Midbrain (tissue), 1 donor: ENCODE measurements around the gene ADAM12.
A peak's percentile ranks its signal among the peaks of the same experiment; 100 is the strongest.
"Not testable (repeated sequence)": the region's sequence is repeated elsewhere in the genome, so short reads cannot be mapped to it uniquely, and the experiment has no call there.

Experiments used
- DNase-seq: peaks from one replicate; lab custom pipeline; 2025; lab: John Stamatoyannopoulos, UW

Gene ADAM12

GRCh38 chr10:126057494-126057893 lies 330.8 kb downstream of the ADAM12 start:
- no peak for DNase-seq

- DNase-seq, result no peak
Measured at GRCh38 chr10:126054191-126054590, 334.1 kb downstream of the ADAM12 start.

- DNase-seq, result no peak
Measured at GRCh38 chr10:126052171-126052570, 336.1 kb downstream of the ADAM12 start.

DNA sequence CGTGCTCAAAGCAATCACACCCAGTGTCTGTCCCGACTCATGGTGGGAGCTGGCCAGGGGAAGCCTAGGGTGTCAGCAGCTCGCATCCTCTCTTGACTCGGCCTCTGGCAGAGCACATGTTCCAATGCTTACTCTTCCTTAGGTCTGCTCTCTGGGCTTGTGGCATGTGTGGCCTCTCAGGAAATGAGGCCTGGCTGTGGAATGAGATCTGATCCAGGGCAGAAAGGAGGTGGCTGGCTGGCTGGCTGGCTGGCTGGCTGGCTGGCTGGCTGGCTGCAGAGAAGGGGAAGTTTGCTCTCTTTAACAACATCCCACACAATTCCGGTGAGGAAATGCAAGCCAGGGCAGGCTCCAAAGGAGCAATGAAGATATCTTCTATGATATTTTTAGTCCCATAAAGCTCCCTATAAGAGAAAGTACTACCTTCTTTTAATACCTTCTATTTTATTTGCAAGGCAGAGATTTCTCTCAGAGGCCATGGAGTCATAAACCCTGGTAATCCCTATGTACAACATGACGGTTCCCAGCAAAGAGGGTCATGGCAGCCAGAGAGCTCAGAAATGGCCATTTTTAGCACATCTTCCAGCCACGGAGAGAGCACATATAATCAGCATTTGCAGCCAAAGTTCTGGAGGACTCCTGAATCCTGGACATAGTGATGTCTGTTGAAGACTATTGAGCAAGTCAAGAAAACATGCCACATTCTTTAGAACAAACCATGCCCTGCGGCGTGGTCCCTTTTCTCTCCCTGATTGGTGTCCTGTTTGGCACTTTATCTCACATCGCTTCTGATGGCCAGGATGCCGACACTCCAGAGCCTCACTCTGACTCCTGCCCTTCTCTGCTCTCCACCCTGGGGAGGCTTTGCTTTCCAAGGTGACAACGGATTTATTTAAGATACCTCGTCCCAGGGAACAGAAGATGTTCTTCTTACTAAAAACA lies 338.2 kb downstream of the ADAM12 start:
- DNase-seq, result no peak

- not testable (repeated sequence) for DNase-seq
Measured at GRCh38 chr10:126047749-126048148, 340.5 kb downstream of the ADAM12 start.

DNA sequence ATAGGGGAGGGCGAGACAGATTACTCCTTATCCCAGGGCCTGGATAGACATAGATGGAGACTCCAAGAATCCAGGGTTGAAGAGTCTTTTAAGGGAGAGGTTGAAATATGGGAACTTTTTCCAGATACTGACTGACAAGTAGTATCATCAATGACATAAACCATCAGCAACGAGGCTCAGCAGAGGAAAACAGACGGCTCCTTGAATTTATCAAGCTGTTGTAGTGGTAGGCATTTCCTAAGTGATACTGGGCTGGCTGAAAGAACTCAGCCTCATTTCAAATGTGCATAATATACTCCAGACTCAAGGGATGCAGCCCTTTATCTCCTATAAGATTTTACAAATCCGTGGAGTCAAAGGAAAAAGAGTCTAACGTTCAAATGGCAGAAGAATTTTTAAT lies 341.4 kb downstream of the ADAM12 start:
- no peak for DNase-seq

DNA sequence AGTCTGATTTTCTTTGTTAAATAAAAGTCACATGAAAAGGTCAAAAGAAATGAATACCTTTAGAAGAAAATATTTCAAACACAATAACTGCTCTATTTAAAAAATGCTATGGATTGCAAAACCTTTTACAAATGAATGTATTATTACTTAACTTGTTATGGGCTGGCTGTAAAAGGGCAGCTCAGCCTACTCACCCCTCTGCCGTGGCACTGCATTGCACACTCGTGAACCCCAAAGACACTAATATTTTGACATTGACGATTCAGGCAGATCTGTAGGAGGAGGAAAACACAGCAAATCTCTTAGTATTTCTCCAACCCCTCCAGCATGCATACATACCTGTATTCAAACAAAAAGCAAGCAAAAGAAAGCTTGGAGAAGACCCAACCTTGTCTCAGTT lies 342.4 kb downstream of the ADAM12 start:
- DNase-seq, result no peak

GRCh38 chr10:126043389-126043788 lies 344.9 kb downstream of the ADAM12 start:
- DNase-seq, result no peak

DNA sequence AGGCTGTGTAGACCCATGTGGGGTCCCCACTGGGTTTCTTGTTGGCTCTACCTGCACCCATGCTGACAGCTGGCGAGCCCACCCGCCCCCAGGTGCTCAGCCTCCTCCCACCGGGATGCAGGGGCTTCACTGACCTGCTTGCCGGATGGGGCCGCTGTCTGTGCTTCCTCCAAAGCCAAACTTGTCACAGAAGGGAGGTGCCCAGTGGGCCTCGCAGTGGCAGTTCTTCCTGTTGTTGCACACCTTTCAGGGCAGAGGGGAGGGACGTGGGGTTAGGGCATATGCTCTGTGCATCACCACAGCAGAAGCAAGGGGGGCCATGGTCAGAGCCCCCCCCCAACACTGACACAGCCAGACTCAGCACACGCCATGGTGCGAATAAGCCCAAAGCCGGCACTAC lies 345.4 kb downstream of the ADAM12 start:
- no peak for DNase-seq

DNA sequence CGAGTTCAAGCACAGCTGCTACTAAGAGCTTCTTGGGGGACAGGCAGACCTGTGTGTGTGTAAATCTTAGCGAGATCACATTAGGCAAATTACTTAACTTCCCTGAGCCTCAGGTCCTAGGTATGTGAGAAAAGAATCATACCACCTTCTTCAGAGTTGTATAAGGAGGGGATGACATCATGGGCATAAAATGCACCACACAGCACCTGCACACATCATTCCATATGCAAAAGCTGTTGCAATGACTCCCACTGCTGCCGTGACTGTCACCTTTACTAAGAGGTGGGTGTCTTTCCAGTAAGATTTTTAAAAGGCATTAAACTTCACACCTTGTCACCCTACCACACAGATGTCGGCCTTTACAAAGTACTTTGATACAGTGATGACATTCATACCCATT lies 345.9 kb downstream of the ADAM12 start:
- no peak for DNase-seq

DNA sequence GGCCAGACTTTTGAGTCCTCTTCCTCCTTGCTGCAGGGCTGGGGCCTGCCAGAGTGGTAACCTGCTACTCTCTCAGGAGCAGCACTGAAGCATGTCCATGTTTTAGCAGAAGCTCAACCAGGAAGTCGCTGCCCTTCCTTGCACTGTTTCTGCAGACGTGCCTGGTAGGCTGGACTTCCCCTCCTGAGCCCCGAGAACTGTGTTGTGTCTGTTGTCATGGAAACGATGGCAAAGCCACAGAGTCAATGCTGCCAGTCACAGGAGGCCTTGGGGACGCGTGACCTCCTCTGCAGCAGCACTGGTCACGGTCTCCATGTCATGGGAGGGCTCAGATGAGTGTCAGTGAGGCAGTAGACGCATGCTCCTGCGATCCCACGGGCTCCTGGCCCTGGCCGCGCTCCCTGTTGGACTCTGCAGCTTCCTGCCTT lies 346.5 kb downstream of the ADAM12 start:
- peak; percentile 48 for DNase-seq

DNA sequence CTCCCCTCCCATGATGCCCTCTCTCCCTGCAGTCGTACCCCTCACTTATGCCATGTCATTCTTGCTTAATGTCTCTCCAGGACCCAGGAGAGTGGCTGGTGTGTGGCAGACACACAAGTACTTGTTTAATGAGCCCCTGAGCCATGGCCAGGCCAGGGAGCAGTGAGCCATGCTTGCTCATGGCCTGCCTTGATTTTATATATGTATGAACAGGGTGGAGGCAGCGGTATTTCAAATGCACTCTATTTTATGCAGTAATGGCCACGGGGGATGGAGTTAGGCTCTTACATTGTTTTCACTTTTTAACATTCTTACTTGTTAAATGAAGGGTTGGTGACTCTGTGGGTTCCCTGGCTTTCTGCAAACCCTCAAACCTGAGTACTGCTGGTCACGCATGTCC lies 347.2 kb downstream of the ADAM12 start:
- DNase-seq, result no peak

DNA sequence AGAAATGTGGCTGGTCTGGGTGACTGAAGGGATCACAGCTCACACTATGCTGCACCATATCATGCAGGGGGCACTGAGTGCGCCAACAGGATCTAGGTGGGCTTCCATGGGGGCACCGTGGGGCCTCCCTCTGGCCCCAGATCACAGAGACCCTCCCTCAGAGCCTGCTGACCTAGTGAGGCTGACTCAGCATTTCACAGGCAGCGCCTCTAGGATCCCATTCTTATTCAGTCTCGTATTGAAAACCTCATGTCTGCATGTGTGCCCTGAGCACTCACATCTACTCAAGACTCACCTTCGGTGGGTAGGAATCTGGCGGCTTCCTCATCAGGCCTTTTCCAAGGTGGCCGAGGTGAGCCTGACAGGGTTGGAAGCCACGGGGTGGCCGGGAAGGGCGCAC lies 350.3 kb downstream of the ADAM12 start:
- no peak for DNase-seq

- no peak for DNase-seq
Measured at GRCh38 chr10:126036515-126036914, 351.8 kb downstream of the ADAM12 start.

GRCh38 chr10:126034586-126034985 lies 353.7 kb downstream of the ADAM12 start:
- DNase-seq, result no peak

- DNase-seq, result no peak
Measured at GRCh38 chr10:126029999-126030398, 358.3 kb downstream of the ADAM12 start.

DNA sequence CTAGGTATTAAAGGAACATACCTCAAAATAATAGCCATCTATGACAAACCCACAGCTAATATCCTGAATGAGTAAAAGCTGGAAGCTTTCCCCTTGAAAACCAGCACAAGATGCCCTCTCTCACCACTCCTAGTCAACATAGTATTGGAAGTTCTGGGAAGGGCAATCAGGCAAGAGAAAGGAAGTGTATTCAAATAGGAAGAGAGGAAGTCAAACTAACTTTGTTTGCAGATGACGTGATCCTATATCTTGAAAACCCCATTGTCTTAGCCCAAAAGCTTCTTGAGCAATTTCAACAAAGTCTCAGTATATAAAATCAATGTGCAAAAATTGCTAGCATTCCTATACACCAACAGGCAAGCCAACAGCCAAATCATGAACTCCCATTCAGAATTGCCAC lies 360.6 kb downstream of the ADAM12 start:
- no peak for DNase-seq

DNA sequence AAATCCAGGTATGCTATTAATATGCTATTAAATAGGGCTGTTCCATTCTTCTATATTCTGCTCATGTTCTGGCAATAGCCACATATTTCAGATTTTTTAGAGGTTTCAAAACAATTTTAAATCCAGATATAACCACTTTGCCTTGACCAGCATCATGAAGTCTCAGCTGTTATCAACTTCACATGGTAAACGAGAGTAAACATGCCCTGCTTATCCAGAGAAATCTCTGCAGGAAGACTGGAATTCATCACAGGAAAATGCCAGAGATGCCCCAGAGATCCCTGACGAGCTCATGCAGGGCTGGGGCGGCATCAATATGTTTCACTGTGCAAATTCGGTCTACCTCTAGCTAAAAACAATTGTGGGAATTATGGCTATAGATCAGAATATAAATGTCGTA lies 365.4 kb downstream of the ADAM12 start:
- DNase-seq, result no peak

DNA sequence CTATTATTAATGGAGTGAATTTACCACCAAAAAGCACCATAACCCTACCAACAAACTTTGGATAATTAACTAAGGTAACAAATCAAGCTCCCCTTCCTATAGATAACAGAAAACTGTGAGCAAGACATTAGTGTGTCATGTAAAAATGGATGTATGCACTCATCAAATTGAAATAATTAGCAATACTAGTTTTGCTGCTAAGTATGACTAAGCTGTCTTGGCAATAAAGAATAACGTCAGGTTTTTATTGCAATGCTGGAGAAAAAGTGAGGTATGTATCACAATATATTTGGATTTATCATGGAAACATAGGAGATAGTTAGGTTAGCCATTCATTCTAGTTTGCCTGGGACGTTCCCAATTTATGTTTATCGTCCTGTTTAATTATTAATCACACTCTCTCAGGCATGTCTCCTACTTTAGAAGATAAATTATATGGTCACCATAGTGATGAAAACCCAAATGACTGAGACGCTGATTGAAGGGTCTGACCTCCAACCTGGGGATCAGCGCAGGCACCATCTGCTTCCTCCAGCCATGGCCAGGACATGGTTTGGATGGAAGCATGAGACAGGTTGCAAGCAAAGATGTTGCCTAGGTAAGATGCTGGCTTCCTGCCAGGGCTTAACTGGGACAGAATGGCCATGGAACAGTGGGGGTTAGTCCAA lies 366.3 kb downstream of the ADAM12 start:
- DNase-seq, result no peak

DNA sequence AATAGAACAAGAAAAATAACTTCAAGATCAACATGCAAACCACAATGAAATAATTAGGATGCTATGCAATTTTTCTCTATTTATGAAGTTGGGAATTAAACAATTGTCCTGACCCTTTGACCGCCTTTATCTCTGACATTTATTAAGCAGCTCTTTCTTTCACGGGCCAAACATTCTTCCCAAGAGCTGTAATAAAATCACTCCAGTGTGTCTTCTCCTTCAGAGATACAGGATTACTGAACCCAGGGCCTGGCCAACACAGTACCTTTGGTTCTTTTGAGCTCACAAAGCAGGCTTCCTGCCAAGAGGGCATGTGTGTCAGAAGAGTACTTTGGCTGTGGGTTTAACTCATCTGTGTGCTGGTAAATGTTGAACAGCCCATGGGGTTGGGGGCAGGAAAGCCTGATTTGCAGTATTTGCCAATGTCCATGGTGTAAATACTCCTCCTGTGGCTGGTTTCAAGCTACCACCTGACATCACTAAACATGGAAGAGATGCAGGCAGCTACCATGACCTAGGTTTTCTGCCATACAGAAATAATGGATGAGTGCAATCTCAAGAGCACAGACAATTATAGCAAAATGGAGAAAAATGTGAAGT lies 370.2 kb downstream of the ADAM12 start:
- no peak for DNase-seq

- no peak for DNase-seq
Measured at GRCh38 chr10:126016882-126017281, 371.4 kb downstream of the ADAM12 start.

DNA sequence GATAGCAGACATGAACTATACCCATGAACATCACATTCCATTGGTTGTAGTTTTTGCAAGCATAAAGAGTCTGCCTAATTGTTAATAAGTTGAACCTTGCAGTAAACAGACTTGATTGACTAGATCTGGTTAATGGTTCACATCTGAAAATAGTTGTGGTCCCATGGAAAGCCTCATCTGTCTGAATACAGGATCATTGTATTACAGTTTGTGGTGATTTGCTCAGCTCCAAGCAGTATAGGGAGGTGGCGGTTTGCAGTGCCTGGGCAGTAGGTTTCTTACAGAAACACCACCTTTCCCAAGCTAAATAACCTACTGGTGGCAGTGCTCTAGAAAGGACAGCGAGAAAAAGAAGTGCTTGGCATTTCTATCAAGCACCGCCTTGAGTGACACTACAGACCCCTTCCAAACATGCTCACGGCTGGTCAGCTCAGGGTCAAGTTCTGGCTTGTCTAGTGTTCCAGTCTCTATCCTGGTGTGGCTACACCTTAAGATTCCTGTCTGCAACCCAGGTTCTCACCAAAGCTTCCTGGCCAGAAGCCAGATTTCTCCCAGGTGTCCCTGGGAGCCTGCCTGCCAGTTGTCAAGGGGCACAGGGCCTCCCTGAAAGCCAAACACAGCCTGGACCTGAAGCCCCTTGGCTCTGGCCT lies 372.0 kb downstream of the ADAM12 start:
- no peak for DNase-seq
